Activated T-cell treated with anti-CD3 and anti-CD28 coated beads for 48 hours (primary cell): ENCODE data around the gene GAPT.

Experiments used
- DNase-seq: peaks from one replicate; pipeline ENCODE4 v3.0.0-alpha.2; 2020; ENCODE audit warnings: low read depth

The GAPT gene

GRCh38 chr5:58491216-58491892 is at the start of gene GAPT:
TSS of gene GAPT (plus strand) at chr5:58491435. CDS start at chr5:58494537, 3,102 bp downstream.
- no peak for DNase-seq

DNA sequence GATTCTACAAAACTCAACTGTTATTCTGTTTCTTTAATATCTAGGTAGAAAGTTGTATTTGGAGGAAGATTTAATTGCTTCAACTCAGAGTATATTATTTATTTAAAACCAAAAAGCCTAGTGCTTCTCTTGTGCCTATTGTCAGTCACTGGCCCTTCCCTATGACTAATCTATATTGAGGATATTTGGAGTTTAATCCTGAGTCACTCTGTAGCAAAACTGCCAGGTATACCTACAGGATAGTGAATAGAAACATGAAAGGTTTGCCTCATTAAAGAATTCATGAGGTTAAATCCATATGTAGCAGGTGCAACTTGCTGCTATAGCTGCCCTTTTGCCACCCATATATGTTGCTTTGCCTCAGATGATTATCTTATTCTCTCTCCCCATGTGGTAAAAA is 46.4 kb upstream of the GAPT start:
- no peak for DNase-seq

DNA sequence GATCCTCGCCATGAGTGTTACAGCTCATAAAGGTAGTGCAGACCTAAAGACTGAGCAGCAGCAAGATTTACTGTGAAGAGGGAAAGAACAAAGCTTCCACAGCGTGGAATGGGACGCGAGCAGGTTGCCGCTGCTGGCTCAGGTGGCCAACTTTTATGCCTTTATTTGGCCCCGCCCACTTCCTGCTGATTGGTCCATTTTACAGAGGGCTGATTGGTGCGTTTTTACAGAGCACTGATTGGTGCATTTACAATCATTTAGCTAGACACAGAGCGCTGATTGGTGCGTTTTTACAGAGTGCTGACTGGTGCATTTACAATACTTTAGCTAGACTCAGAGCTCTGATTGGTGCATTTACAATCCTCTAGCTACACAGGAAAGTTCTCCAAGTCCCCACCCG is 45.2 kb upstream of the GAPT start:
- DNase-seq = no peak

DNA sequence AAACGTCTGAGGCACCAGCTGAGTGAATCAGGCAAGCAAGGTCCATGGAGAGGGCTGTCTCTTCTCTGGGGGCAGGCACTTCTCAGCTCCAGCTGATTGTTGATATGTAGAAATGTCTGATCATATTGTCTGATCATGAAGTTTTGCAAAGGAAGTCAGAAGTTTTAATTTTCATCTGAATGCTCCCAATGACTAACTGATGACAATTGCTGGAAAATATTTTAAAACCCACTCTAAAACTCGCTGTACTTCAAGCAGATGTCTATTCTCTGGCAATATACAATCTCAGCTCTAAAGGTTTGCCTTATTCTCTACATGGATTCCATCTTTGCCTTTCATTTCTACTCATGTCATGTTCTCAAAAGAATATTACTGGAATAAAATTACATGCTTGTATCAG is 44.0 kb upstream of the GAPT start:
- DNase-seq = no peak

- DNase-seq = no peak
These were observed 41.2 kb upstream of the GAPT start for GRCh38 chr5:58450018-58450417.

- DNase-seq = no peak
These were observed 40.2 kb upstream of the GAPT start for GRCh38 chr5:58450811-58451629.

- no peak for DNase-seq
These were observed 39.3 kb upstream of the GAPT start for GRCh38 chr5:58451732-58452565.

DNA sequence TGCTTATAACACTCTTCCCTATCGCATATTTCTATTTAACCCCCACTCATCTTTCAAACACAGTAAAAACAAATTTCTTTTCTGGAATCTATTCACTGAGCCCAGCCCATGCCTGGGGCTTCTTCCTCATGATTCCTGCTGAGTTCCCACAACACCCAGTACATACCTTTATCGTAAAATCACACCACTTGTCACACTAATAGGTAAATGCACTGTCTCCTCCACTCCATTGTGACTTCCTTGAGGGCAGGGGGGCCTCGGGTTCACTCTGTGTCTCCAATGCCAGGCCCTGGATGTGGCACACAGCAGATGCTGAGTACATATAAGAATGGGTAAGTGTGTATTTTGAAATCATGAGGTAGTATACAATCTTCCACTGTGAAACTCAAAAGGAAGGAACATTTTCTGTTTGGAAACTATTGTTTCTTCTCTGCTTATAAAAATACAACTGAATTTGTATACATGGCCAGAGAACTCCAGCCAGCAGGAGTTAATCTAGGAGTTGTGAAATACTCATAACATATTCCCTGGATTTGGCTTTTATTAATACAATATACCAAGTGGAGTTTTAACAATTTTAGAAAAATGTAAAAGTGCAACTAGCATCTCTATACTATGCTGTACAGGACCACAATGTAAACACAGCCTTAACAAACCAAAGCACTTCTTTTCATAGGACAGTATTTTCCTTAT is 38.5 kb upstream of the GAPT start:
- no peak for DNase-seq

DNA sequence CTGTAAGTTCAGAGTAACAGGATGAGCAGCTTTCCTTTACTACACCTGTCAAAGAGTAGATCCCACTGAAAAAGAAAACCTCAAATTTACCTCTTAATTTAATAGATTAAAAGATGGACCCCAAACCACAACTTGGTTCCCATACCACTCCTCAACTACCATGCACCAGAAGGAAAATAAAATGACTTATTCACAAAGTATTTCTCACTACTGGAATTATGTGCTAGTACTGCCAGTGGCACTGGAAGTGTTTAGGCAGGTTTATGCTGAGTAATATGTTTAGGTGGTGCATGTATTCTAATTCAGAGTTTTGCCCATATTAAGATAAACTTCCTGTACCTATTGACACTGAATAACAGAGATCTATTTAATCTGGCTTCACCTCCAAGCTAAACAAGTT is 37.9 kb upstream of the GAPT start:
- DNase-seq = no peak

- DNase-seq = no peak
These were observed 37.2 kb upstream of the GAPT start for GRCh38 chr5:58454025-58454424.

- DNase-seq = no peak
These were observed 36.2 kb upstream of the GAPT start for GRCh38 chr5:58455066-58455465.

- DNase-seq = no peak
These were observed 35.8 kb upstream of the GAPT start for GRCh38 chr5:58455480-58455879.

GRCh38 chr5:58456026-58456425 is 35.2 kb upstream of the GAPT start:
- no peak for DNase-seq

GRCh38 chr5:58456486-58456885 is 34.7 kb upstream of the GAPT start:
- no peak for DNase-seq

DNA sequence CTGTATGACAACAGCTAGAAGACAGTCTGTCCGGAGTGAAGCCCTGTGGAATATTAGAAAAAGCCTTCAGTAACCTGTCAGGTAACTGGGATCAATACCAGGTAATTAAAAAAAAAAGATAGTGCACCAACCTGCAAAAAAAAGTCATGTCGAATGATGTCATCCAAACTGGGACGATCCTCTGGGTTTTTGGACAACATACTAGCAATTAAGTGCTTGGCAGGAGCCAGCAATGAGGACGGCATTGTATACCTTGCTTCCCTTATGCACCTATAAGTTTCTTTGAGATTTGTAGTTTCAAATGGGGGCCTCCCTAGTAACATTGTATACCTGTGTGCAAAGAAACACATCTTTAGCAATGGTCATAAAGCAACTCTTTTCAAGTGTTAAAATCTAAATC is 34.2 kb upstream of the GAPT start:
- no peak for DNase-seq

GRCh38 chr5:58458141-58458742 is 33.0 kb upstream of the GAPT start:
- DNase-seq = no peak

DNA sequence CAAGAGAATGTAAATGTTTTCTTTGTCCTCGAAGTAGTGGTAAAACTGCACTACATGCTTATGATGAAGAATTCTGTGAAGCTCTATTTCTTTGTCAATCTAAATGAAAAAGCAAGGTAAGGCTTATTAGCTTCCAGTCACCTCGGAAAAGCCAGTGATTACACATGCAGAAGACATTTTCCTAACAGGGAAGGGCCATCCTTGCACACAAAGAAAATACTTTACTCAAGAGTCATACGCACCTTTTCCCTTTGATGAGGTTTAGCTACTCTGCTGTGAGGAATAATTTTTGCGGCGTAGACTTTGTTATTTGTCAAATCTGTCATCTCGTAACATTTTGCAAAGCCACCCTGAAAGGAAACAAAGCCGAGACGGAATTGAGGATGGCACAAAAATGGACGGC is 32.5 kb upstream of the GAPT start:
- DNase-seq = no peak

- DNase-seq = peak; percentile 4
These were observed 31.9 kb upstream of the GAPT start for GRCh38 chr5:58459146-58460001.

DNA sequence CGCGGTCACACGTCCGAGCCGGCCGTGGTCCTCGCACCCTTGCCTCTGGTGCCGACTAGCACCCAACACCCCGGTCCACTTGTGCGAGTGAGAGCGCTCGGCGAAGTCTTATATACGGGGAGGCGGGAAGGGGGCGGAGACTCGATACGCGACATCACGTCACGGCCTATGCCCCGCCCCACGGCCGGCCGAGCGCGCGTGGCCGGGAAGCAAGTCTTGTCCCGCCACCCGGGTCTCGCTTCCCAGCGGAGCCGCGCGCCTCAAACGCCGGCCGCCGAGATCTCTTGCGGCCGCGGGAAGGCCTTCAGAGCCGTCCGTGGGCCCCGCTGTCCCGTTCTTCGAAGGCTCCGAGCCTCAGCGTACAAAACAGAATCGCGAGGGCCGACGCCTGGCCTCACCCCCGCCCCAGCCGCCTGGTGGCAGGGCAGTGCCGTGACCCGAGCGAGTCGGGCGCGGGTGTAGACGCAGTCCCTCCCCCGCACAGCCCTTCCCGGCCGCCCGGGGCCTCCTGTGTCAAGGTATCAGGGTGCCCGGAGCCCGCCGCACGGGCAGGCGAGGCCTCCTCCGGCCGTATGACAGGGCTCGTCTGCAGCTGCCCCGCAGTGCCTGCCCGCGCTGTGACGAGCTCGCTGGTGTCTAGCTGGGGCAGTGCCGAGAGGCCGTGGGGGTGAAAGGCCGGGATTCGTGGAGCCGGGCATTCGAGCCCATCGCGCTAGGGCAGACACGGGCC is 31.1 kb upstream of the GAPT start, which contains the start of gene PLK2:
TSS of gene PLK2 (minus strand) at position 85 of the 730 bp plus-strand sequence. CDS start 127 bp downstream, outside the sequence.
- DNase-seq = peak; percentile 75

- peak; percentile 81 for DNase-seq
These were observed 30.4 kb upstream of the GAPT start for GRCh38 chr5:58460732-58461286.
